ENCODE data around the gene ASCL2.

DNA sequence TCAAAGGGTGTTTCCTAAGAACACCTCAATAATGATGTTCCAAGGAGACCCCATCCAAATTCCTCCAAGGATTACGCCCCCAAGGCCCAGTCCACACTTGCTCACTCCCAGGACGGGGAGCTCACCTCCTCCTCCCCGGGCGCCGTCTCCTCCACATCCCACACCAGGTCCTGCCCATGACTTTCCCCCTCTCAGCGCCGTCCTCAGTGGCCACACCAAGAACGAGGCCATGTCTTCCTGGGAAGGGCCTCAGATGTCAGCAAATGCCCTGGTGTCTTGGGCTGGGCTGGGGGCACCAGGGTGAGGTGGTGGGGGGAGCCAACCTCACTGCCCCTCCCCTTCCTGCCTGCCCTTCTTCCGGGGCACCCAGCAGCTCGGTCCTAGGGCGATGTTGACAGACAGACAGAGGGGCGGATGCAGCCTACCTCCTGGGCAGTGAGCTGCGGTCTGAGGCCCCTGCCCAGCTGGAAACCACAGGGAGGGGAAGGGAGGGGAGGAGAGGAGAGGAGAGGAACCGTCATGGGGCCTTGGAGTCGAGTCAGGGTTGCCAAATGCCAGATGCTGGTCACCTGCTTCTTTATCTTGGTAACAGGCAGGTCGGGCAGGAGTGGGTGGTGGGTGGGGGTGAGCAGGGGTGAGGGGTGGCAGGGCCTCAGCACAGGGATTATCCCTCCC is 31.4 kb upstream of the ASCL2 start, which contains the start of the genes C11orf21 and TSPAN32:
- TF ChIP-seq, protein P1, sequence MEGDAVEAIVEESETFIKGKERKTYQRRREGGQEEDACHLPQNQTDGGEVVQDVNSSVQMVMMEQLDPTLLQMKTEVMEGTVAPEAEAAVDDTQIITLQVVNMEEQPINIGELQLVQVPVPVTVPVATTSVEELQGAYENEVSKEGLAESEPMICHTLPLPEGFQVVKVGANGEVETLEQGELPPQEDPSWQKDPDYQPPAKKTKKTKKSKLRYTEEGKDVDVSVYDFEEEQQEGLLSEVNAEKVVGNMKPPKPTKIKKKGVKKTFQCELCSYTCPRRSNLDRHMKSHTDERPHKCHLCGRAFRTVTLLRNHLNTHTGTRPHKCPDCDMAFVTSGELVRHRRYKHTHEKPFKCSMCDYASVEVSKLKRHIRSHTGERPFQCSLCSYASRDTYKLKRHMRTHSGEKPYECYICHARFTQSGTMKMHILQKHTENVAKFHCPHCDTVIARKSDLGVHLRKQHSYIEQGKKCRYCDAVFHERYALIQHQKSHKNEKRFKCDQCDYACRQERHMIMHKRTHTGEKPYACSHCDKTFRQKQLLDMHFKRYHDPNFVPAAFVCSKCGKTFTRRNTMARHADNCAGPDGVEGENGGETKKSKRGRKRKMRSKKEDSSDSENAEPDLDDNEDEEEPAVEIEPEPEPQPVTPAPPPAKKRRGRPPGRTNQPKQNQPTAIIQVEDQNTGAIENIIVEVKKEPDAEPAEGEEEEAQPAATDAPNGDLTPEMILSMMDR (IDR thresholded peaks at IDR 0.05), result no peak
- TF ChIP-seq POLR2A (IDR thresholded peaks at IDR 0.05), result no peak
